ENCODE data around the gene INTS1. TPM values are rescaled to one million over a fixed set of nuclear protein-coding genes. Genes with fewer than 3 reads are reported as not detected.

Gene INTS1
- total RNA-seq, 1 donor from 2014 or later = 80.7 TPM

DNA sequence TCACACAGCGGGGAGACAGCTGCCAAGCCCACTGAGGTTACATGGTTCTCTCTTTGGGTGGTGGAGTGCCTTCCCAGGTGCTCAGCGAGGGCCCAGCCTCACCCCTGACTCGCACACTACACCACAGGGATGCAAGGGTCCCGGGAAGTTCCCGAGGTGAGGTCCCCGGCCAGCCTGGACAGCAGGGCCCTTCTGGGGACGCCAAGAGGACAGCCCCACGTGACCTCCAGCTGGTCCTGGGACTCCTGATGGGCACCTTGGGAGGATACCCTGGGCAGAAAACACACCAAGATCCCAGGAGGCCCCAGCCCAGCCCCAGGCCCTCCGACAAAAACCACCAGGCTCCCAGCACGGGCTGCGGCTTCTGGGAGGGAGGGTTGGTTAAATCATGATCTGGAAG is 53.2 kb downstream of the INTS1 start:
- TF ChIP-seq, protein P1, sequence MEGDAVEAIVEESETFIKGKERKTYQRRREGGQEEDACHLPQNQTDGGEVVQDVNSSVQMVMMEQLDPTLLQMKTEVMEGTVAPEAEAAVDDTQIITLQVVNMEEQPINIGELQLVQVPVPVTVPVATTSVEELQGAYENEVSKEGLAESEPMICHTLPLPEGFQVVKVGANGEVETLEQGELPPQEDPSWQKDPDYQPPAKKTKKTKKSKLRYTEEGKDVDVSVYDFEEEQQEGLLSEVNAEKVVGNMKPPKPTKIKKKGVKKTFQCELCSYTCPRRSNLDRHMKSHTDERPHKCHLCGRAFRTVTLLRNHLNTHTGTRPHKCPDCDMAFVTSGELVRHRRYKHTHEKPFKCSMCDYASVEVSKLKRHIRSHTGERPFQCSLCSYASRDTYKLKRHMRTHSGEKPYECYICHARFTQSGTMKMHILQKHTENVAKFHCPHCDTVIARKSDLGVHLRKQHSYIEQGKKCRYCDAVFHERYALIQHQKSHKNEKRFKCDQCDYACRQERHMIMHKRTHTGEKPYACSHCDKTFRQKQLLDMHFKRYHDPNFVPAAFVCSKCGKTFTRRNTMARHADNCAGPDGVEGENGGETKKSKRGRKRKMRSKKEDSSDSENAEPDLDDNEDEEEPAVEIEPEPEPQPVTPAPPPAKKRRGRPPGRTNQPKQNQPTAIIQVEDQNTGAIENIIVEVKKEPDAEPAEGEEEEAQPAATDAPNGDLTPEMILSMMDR (IDR thresholded peaks at IDR 0.05) = no peak
- peaks cover 10 to 14% of the 10 kb centered on the region in 2 donors for H3K36me3 ChIP-seq
- H3K9me3 ChIP-seq = no peaks in the 10 kb centered on the region
- no peaks in the 10 kb centered on the region for H3K4me1 ChIP-seq
- no peak overlapping the region for H3K4me3 ChIP-seq
- no peaks in the 10 kb centered on the region for H3K27me3 ChIP-seq
- no peak for DNase-seq (ENCODE audit: low spot score in 2 of 2)
- intact Hi-C loops (cut with DNase I) = no loop called here
- H3K27ac ChIP-seq = no peak overlapping the region

DNA sequence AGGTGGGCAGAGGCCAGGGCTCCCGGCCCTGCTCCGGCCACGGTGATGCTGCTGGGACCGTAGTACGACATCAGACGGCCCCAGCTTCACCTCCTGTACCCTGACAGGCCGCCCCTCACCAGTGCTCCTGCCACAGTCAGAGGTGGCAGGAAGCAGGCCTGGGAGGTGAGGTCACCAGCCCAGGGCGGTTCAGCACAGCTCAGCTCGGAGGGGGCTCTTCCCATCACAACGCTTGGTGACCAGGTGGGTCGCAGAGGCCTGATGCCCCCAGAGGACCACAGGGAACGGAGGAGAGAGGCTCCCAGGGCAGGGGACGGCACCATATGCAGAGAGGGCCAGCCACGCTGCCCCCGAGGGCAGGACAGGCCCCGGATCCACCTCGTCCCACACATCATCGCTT is 53.8 kb downstream of the INTS1 start:
- no peak for DNase-seq (ENCODE audit: low spot score in 2 of 2)
- H3K4me1 ChIP-seq = no peaks in the 10 kb centered on the region
- no peaks in the 10 kb centered on the region for H3K27me3 ChIP-seq
- no peak overlapping the region for H3K4me3 ChIP-seq
- TF ChIP-seq, protein P1 (IDR thresholded peaks at IDR 0.05) = no peak
- peaks cover 13 to 14% of the 10 kb centered on the region in 2 donors for H3K36me3 ChIP-seq
- intact Hi-C loops (cut with DNase I) = no loop called here
- H3K27ac ChIP-seq = no peak overlapping the region
- H3K9me3 ChIP-seq = no peaks in the 10 kb centered on the region

GRCh38 chr7:1449951-1450350 is 54.2 kb downstream of the INTS1 start:
- intact Hi-C loops (cut with DNase I) = no loop called here
- Histone ChIP-seq H3K27ac (no peak overlapping the region), H3K36me3 (peaks cover 13 to 14% of the 10 kb centered on the region in 2 donors), H3K4me1 (no peaks in the 10 kb centered on the region), H3K9me3 (no peaks in the 10 kb centered on the region), H3K27me3 (no peaks in the 10 kb centered on the region), H3K4me3 (no peak overlapping the region)
- no peak for DNase-seq (ENCODE audit: low spot score in 2 of 2)
- TF ChIP-seq, protein P1 (IDR thresholded peaks at IDR 0.05) = no peak

GRCh38 chr7:1449501-1449900 is 54.7 kb downstream of the INTS1 start:
- Histone ChIP-seq H3K27me3 (no peaks in the 10 kb centered on the region), H3K4me1 (no peaks in the 10 kb centered on the region), H3K4me3 (no peak overlapping the region), H3K36me3 (peaks cover 13 to 19% of the 10 kb centered on the region in 2 donors), H3K27ac (no peak overlapping the region), H3K9me3 (no peaks in the 10 kb centered on the region)
- TF ChIP-seq, protein P1 (IDR thresholded peaks at IDR 0.05) = no peak
- intact Hi-C loops (cut with DNase I) = no loop called here
- DNase-seq (ENCODE audit: low spot score in 2 of 2) = no peak

GRCh38 chr7:1448958-1449357 is 55.2 kb downstream of the INTS1 start:
- Histone ChIP-seq H3K9me3 (no peaks in the 10 kb centered on the region), H3K27ac (no peak overlapping the region), H3K36me3 (peaks cover 13 to 22% of the 10 kb centered on the region in 2 donors), H3K27me3 (no peaks in the 10 kb centered on the region), H3K4me3 (no peak overlapping the region), H3K4me1 (no peaks in the 10 kb centered on the region)
- intact Hi-C loops (cut with DNase I) = no loop called here
- no peak for DNase-seq (ENCODE audit: low spot score in 2 of 2)
- TF ChIP-seq, protein P1 (IDR thresholded peaks at IDR 0.05) = no peak
